Erythroblast (primary cell): ENCODE data around the gene SLC19A1.

Experiments used
- DNase-seq, 2 experiments: peaks; one replicate each; lab custom pipeline; 2025; lab: John Stamatoyannopoulos, UW
- GATA1 ChIP-seq: IDR thresholded peaks from 2 replicates; pipeline ENCODE4 v1.6.1; 2011; ENCODE audit warnings: low read depth, mild to moderate bottlenecking, control low read depth, low read length, moderate library complexity
- POLR2A ChIP-seq: IDR thresholded peaks from 2 replicates; pipeline ENCODE4 v1.6.1; 2011; ENCODE audit warnings: mild to moderate bottlenecking, low read length

Gene SLC19A1

DNA sequence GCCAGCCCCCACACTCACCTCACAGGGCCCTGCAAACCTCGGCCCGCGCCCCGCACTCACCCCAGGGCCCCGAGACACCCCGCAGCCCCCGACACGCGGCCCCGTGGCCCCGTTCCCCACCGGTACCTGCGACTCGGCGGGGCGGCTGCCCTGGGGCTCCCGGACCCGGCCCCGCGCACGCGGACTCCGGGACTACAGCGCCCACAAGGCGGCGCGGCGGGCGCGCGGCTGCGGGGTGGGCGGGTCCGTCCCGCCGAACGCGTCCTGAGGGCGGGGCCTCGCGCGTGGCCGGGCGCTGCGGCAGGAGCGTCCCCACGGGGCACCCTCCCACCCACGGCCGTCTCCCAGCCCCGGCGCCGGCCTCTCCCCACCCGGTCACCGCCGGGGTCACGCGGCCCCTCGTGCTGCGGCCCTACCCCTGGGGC lies at the start of gene SLC19A1:
TSS of gene SLC19A1 (minus strand) at position 199 of the 425 bp plus-strand sequence. CDS start 4,481 bp downstream, outside the sequence.
- no peak for TF ChIP-seq POLR2A
- no peak for TF ChIP-seq GATA1
- peak; percentile 75 to 80 for DNase-seq

DNA sequence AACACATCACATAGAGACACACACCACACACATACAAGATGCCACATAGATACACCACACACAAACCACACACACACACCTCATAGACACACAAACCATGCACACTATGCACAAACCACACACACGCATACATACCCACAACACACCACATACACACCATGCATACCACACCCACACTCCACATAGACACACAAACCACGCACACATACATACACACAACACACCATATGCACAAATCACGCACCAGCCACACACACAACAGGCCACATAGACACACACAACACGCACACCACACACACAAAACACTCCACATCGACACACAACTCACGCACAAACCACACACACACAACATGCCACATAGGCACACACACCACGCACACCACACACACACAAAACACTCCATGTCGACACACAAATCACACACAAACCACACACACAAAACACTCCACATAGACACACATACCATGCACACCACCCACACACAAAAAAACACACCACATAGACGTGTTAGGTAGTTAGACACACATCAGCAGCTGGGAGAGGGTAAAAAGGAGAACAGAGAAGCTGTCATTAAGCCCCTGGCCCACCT lies 49.5 kb upstream of the SLC19A1 start:
- TF ChIP-seq GATA1, result no peak
- no peak for TF ChIP-seq POLR2A
- DNase-seq, result peak in 1 of 2 experiments; percentile 38

DNA sequence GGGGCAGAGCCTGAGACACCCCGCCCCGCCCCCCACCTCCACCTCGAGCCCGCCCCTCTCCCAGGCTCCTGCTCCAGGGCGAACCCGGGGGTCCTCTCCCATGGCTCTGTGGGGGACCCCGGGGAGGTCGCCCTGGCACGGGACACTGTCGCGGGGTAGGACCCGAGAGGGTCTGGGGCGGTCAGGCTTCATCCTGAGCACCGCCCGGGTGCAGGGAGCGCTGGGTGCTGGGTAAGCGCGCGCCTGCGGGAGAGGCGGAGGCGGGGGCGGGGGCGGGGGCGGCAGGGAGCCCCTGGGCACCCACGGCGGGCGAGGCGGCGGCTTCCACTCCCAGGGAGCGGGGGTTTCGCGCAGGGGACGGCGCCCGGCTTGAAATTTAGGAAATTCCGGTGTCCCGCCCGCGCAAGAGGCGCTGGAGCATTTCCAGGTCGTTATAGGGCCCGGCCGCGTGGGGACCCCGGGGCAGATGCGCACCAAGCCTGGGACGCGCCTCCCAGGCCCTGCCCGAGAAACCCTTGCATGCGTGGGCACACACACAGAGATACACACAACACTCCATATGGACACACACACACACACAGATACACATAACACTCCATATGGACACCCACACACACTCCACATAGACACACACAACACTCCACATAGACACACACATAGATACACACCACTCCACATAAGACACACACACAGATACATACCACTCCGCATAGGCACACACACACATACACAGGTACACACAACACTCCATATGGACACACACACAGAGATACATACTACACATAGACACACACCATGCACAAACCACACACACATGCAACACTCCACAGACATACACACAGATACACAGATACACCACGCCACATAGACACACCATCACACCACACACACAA lies 48.7 kb upstream of the SLC19A1 start:
- no peak for TF ChIP-seq POLR2A
- TF ChIP-seq GATA1, result no peak

DNA sequence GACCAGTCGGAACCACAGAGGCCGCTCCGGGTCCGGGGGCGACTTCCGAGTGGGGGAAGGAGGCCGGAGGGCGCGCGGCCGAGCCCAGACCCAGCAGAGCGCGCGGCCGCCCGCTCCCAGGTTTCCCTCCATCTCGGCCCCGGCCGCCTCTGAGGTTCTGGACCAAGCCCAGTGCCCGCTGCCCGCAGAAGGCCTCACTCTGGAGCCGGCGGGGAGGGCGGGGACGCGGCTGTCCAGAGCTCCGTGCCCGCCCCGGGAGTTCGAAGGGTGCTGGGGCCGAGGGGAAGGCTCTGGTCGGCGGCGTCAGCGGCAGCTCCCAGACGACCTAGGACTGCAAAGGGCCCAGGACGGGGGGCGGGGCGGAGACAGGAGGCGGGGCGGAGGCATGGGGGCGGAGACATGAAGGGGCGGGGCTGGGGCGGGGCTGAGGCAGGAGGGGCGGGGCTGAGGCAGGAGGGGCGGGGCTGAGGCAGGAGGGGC lies 48.0 kb upstream of the SLC19A1 start:
- TF ChIP-seq GATA1, result no peak
- no peak for TF ChIP-seq POLR2A
- DNase-seq, result peak; percentile 52 to 69

More for the DNA sequence above, 48.7 kb upstream of the SLC19A1 start:
- peak; percentile 41 to 44 for DNase-seq

DNA sequence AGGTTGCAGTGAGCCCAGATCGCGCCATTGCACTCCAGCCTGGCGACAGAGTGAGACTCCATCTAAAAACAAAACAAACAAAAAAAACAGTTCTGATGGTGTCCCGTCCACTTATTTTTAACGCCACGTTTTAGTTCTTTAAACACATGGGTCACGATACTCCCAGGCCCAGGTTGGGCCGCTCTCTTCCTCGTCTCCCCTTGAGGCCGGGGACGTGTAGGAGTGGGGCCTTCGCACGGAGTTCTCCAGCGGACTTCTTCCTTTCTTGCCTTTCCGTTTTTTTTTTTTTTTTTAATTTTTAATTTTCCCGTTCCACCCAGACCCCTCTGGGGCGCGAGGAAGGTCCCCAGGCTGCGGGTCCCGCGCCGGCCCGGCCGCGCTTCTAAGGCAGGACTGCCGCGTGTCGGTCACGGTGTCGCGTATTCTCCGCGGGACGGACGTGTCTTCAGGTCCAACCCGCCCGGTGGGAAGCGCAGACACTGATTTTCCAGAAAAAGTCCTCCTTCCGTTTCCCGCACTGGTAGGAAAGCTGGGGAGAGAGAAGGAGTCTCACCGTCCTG lies 47.5 kb upstream of the SLC19A1 start:
- TF ChIP-seq GATA1 (no peak), POLR2A (no peak)
- no peak for DNase-seq

DNA sequence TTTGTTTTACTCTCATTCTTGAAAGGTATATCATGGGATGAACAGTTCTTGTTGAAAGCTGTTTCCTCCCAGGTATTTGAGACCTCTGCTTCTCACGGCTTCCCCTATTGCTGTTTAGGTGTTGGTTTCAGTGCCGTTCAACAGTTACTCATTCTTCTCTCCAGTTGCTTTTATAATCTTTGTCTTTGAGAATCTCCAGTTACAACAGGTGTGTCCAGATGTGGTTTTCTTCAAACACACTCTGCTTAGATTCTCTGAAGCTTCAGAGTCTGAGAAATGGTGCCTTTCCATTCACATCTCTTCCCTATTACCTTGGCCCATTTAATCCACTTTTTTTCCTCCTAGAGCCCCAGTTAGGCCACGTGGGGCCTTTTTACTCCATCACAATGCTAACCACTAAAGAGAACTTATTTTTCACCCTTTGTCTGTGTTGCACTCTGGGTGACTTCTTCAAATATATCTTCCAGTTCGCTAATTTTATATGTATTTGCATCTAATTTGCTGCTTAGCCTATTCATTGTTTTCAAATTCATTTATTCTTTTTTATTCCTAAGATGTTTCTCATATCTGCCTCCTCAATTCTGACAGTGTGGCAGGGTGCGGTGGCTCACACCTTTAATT lies 46.7 kb upstream of the SLC19A1 start:
- no peak for DNase-seq
- TF ChIP-seq GATA1, result no peak
- TF ChIP-seq POLR2A, result no peak

DNA sequence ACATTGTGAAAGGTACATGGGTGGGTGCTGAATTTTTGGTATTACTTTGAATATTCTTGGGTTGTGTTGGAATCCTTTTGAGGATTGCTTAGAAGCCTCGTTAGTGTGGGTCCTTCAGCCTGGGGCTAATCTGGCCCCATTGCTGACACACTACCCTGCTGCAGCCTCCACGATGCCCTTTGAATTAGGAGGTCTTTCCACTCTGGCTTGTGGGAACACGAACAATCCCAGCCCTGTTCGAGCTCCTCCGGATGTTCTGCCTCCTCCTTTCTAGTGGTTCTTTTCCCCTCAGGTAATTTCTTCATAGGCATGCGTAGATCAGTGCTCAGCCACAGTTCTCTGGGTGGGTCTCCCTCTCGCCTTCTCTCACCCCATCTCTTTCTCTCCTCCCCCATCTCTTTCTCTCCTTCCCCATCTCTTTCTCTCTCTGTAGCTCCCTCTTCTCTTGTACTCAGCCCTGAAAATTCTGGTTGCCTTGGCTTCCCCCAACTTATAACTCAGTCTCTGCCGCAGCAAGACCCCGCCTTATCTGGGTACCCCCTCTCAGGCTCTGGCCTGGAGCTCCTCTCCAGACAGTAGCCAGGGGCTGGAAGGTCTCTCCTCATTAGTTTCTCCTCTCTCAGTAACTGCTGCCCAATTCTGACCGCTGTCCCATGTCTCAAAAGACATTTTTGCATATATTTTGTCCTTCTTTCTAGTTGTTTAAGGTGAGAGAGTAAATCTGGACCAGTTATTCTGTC lies 46.0 kb upstream of the SLC19A1 start:
- DNase-seq, result no peak
- TF ChIP-seq GATA1 (no peak), POLR2A (no peak)

DNA sequence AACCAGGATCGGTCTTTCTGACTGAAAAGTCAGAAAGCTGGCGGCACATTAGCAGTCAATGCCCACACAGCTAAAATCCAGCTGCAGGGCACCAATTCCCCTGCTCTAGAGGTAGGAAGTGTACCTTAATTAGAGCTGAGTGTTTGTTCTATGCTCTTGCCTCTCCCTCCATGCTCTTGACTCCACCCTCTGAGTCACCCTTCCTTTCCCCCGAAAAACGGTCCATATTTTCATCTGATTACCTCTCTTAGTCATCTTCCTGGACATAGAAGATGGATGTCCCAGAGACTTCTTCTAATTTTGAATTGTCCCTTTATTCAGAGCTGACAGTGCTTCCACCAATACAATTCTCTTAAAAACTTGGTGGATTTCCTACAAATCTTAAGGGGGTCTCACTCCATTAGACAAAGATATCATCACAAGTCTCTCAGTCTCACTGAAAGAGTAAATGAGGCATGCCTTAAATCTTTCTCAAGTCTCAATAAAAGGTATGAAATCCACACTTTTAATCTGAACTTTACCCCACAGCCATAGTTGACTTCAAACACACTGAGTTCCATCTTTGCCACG lies 44.1 kb upstream of the SLC19A1 start:
- TF ChIP-seq GATA1 (no peak), POLR2A (no peak)
- DNase-seq, result no peak

DNA sequence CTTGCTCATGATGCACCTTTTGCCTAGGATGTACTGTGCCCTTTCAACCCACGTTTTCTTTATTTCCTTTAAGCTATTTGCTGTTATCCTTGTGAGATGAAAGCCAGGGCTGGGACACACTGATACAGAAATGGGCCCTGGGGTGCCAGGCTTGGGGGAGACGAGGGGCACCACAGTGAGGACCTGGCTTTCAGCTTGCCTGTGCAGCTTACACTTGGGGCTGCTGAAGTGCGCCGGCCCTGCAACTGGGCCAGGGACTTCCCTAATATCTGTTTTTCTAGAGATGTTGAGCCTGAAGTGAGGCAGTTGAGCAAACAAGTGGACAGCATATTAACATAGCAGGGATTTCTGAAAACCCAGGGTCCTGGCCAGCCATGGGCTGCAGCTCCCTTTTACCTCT lies 42.5 kb upstream of the SLC19A1 start:
- TF ChIP-seq POLR2A (no peak), GATA1 (no peak)
- no peak for DNase-seq

DNA sequence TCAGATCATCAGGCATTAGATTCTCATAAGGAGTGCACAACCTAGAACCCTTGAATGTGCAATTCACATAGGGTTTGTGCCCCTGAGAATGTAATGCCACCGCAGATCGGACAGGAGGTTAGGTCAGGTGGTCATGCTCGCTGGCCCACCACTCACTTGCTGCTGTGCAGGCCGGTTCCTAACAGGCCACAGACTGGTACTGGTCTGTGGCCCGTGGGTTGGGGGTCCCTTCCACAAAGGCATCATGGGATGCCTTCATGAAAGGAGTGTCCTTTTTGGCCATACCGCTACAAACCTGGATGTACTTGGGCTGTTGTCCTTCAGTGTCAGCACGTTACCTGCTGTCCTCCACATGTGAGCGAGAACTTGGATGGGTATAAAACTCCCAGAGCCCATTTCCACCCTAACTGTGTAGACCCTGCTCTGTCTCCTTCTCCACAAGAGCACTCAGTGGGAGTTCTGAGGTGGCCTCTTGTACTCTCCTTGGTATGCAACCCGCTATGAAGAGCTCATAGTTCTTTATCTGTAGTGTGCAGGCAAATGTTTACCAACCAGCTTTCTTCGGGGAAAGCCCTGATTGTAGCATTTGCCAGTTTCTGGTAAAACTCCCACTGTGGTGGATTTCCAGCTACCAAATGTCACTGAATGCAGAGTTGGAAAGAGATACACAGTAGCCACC lies 41.7 kb upstream of the SLC19A1 start:
- no peak for DNase-seq
- TF ChIP-seq GATA1, result no peak
- no peak for TF ChIP-seq POLR2A

DNA sequence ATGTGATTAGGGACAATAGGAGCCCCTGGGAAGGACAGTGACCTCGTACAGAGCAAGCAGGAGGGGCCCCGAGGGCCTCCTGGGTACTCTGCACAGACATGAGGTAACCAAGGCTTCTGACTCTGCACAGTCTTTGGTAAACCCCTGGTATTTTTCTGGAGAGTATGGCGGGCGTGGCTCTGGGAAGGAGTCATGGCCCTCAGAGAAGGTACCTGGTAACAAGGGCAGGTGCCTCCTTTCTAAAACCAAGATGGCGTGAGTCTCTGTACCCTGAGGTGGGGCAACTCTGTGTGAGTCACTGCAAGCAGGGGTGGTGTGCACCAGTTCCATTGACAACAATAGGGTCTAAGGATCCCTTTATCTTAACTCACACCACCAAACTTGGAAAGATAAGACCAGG lies 39.9 kb upstream of the SLC19A1 start:
- TF ChIP-seq POLR2A (no peak), GATA1 (no peak)
- peak in 1 of 2 experiments; percentile 32 for DNase-seq

DNA sequence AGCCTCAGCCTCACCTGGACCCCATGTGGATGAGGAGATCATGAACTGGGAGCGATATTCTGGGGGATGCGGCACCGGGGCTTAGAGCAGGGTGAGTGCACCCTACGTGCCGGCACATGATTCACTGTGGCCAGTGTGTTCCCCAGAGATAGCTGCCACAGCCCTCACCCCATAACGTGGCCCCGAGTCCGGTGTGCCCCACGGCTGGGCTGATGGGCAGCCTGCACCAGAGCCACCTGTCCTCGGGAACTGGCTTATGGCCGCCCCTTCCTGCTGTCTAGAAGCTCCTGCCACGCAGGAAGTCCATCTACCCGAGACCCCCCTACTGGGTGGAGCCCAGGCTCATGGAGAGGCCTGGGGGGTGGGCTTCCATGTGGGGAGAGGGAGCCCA lies 39.1 kb upstream of the SLC19A1 start:
- DNase-seq, result no peak
- TF ChIP-seq GATA1 (no peak), POLR2A (no peak)
